ENCODE results near the gene ZNF599. TPM values are rescaled to one million over a fixed set of nuclear protein-coding genes. Genes with fewer than 3 reads are reported as not detected.

ZNF599 gene
- total and polyA plus RNA-seq, 2 of the 13 experiments (the other 11 are each of a cell fraction or from before 2014, with no cell fraction given): 5.8 to 7.3 TPM

DNA sequence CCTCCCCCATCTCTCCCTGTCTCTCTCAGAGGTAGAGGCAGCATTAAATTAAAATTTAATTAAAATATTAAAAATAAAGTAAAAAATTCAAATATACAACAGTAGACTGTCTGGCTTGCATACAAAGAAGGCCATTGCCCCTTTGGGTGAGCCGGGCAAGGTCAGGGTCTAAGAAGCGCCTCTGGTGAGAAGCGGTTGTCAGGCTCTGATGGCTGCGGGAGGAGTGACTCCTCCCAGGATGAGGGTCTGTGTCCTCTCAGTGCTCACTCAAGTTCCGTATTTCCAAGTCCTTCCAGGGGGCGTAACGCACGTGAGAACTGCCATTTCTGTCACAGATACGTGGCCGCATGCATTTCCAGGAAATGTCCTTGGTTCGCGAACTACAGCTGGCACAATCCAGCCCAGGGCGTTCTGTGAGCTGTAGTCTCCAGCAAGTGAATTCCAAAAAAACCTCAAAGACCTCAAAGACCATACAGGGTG, 39.7 kb downstream of the ZNF599 start (continued):
- TF ChIP-seq NFATC3 (CRISPR knock-in tag; IDR thresholded peaks at IDR 0.05) (no peak), ZIK1 (CRISPR knock-in tag; IDR thresholded peaks at IDR 0.05; ENCODE audit: borderline replicate concordance, low read depth) (no peak), NAIF1 (CRISPR knock-in tag; IDR thresholded peaks at IDR 0.05; ENCODE audit: borderline replicate concordance) (no peak), TEF (CRISPR knock-in tag; IDR thresholded peaks at IDR 0.05) (peak; percentile 66; the same call in 1 of the 2 replicates), ZNF44 (CRISPR knock-in tag; IDR thresholded peaks at IDR 0.05) (no peak), HOXA9 (CRISPR knock-in tag; IDR thresholded peaks at IDR 0.05; ENCODE audit: borderline replicate concordance) (no peak), NFE2L1 (CRISPR knock-in tag; IDR thresholded peaks at IDR 0.05; ENCODE audit: borderline replicate concordance) (no peak), ZNF224 (CRISPR knock-in tag; IDR thresholded peaks at IDR 0.05) (no peak), SP4 (CRISPR knock-in tag; IDR thresholded peaks at IDR 0.05) (peak; percentile 7; the same call in 1 of the 2 replicates), E2F5 (CRISPR knock-in tag; conservative IDR thresholded peaks at IDR 0.05) (no peak)
- TF ChIP-seq, protein P1, sequence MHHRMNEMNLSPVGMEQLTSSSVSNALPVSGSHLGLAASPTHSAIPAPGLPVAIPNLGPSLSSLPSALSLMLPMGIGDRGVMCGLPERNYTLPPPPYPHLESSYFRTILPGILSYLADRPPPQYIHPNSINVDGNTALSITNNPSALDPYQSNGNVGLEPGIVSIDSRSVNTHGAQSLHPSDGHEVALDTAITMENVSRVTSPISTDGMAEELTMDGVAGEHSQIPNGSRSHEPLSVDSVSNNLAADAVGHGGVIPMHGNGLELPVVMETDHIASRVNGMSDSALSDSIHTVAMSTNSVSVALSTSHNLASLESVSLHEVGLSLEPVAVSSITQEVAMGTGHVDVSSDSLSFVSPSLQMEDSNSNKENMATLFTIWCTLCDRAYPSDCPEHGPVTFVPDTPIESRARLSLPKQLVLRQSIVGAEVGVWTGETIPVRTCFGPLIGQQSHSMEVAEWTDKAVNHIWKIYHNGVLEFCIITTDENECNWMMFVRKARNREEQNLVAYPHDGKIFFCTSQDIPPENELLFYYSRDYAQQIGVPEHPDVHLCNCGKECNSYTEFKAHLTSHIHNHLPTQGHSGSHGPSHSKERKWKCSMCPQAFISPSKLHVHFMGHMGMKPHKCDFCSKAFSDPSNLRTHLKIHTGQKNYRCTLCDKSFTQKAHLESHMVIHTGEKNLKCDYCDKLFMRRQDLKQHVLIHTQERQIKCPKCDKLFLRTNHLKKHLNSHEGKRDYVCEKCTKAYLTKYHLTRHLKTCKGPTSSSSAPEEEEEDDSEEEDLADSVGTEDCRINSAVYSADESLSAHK (CRISPR knock-in tag; IDR thresholded peaks at IDR 0.05; ENCODE audit: borderline replicate concordance): no peak
- TF ChIP-seq, protein P2, sequence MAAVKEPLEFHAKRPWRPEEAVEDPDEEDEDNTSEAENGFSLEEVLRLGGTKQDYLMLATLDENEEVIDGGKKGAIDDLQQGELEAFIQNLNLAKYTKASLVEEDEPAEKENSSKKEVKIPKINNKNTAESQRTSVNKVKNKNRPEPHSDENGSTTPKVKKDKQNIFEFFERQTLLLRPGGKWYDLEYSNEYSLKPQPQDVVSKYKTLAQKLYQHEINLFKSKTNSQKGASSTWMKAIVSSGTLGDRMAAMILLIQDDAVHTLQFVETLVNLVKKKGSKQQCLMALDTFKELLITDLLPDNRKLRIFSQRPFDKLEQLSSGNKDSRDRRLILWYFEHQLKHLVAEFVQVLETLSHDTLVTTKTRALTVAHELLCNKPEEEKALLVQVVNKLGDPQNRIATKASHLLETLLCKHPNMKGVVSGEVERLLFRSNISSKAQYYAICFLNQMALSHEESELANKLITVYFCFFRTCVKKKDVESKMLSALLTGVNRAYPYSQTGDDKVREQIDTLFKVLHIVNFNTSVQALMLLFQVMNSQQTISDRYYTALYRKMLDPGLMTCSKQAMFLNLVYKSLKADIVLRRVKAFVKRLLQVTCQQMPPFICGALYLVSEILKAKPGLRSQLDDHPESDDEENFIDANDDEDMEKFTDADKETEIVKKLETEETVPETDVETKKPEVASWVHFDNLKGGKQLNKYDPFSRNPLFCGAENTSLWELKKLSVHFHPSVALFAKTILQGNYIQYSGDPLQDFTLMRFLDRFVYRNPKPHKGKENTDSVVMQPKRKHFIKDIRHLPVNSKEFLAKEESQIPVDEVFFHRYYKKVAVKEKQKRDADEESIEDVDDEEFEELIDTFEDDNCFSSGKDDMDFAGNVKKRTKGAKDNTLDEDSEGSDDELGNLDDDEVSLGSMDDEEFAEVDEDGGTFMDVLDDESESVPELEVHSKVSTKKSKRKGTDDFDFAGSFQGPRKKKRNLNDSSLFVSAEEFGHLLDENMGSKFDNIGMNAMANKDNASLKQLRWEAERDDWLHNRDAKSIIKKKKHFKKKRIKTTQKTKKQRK (IDR thresholded peaks at IDR 0.05; ENCODE audit: low read length): no peak
- TF ChIP-seq, protein P3, sequence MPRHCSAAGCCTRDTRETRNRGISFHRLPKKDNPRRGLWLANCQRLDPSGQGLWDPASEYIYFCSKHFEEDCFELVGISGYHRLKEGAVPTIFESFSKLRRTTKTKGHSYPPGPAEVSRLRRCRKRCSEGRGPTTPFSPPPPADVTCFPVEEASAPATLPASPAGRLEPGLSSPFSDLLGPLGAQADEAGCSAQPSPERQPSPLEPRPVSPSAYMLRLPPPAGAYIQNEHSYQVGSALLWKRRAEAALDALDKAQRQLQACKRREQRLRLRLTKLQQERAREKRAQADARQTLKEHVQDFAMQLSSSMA (CRISPR knock-in tag; IDR thresholded peaks at IDR 0.05): no peak
- TF ChIP-seq, protein P4, sequence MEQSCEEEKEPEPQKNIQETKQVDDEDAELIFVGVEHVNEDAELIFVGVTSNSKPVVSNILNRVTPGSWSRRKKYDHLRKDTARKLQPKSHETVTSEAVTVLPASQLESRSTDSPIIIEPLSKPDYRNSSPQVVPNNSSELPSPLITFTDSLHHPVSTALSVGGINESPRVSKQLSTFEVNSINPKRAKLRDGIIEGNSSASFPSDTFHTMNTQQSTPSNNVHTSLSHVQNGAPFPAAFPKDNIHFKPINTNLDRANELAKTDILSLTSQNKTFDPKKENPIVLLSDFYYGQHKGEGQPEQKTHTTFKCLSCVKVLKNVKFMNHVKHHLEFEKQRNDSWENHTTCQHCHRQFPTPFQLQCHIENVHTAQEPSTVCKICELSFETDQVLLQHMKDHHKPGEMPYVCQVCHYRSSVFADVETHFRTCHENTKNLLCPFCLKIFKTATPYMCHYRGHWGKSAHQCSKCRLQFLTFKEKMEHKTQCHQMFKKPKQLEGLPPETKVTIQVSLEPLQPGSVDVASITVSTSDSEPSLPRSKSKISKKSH (CRISPR knock-in tag; IDR thresholded peaks at IDR 0.05; ENCODE audit: borderline replicate concordance): 0 out of 2 replicates have a peak, but pooled peaks have one; percentile 9

All from HepG2 (cell line).